ENCODE measurements around the gene BHLHE23.

The BHLHE23 gene

DNA sequence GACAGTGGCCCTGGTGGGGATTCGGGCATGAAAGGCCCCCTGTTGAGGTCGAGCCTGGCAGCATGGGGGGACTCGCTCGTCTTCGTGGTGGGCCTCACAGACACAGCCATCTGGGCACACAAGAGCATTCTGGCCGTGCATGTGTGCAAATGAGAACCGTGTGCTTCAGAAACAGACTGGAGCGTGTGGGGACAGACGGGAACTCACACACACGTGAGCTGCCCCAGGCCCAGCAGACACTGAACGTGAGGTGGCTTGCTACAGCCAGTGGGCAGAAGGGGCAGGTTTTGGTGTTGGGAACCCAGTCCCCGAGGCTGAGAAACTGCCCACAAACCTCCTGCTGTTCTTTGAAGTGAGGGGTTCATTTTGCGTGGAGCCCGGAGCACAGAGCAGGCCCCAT, 38.6 kb upstream of the BHLHE23 start:
- no peak for DNase-seq (ENCODE audit: low spot score)
- in situ Hi-C loops (cut with MboI; ENCODE audit: low pct_unique_long_range_greater_than_20kb, low sequenced_read_pairs, unreplicated experiment), result no loop called here
- TF ChIP-seq, protein P1, sequence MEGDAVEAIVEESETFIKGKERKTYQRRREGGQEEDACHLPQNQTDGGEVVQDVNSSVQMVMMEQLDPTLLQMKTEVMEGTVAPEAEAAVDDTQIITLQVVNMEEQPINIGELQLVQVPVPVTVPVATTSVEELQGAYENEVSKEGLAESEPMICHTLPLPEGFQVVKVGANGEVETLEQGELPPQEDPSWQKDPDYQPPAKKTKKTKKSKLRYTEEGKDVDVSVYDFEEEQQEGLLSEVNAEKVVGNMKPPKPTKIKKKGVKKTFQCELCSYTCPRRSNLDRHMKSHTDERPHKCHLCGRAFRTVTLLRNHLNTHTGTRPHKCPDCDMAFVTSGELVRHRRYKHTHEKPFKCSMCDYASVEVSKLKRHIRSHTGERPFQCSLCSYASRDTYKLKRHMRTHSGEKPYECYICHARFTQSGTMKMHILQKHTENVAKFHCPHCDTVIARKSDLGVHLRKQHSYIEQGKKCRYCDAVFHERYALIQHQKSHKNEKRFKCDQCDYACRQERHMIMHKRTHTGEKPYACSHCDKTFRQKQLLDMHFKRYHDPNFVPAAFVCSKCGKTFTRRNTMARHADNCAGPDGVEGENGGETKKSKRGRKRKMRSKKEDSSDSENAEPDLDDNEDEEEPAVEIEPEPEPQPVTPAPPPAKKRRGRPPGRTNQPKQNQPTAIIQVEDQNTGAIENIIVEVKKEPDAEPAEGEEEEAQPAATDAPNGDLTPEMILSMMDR (IDR thresholded peaks at IDR 0.05; ENCODE audit: extremely low read depth, insufficient read depth, missing control alignments), result no peak

DNA sequence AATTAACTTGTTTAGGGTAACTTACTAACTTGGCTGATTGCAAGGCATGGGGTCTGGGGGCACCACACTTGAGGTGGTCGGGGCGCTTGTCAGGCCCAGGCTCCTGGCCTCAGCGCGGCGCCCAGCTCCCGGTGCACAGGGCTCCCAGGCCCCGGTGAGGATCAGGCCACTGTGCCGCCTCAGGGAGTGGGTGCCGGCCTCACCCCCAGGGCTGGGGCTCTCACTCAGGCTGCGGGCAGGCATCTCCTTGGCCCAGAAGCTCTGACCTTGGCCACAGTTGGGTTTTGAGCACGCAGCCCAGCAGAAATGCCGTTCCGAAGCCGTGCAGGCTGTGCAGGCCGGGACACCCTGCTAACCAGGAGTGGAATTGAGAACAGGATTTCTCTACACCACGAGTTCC, 37.8 kb upstream of the BHLHE23 start:
- no peak for DNase-seq (ENCODE audit: low spot score)
- in situ Hi-C loops (cut with MboI; ENCODE audit: low pct_unique_long_range_greater_than_20kb, low sequenced_read_pairs, unreplicated experiment), result no loop called here

DNA sequence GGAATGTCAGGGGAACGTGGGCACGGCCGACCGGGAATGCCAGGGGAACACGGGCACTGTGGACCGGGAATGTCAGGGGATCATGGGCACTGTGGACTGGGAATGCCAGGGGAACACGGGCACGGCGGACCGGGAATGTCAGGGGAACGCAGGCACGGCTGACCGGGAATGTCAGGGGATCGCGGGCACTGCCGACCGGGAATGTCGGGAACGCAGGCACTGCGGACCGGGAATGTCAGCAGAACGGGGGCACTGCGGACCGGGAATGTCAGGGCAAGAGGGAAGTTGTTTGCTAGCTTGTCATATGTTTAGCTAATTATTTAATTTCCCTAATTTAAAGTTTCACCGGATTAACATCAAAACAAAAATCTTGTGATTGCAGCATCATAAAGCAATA, 37.4 kb upstream of the BHLHE23 start:
- TF ChIP-seq, protein P1 (IDR thresholded peaks at IDR 0.05; ENCODE audit: extremely low read depth, insufficient read depth, missing control alignments), result no peak
- in situ Hi-C loops (cut with MboI; ENCODE audit: low pct_unique_long_range_greater_than_20kb, low sequenced_read_pairs, unreplicated experiment), result no loop called here
- no peak for DNase-seq (ENCODE audit: low spot score)

More for the DNA sequence above, 37.8 kb upstream of the BHLHE23 start:
- TF ChIP-seq, protein P1 (IDR thresholded peaks at IDR 0.05; ENCODE audit: extremely low read depth, insufficient read depth, missing control alignments), result no peak

DNA sequence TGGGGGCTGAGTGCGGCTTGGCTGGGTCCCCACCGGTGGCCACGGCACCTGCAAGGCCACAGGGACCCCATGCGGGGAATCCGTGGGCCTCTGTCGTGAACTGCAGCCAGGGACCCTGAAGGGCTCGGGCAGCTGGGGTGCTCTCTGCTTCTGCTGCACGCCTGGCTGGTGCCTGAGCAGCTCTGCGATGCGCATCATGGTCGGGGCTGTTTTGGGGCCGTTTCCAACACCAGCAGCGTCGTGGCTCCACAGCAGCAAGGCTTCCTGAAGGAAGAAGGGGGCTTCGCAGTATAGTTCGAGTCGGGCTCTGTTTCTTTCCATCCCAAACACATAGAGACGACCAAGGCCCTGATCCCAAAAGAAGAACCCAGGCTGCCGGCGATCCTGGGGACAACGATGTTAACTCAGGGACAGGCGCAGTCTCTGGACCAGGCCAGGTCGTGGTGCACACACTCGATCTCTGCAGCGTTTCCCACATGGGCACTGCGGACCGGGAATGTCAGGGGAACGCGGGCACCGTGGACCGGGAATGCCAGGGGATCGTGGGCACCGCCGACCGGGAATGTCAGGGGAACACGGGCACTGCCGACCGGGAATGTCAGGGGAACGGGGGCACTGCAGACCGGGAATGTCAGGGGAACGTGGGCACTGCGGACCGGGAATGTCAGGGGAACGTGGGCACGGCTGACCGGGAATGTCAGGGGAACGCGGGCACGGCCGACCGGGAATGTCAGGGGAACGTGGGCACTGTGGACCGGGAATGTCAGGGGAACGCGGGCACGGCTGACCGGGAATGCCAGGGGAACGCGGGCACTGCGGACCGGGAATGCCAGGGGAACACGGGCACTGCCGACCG, 36.8 kb upstream of the BHLHE23 start:
- TF ChIP-seq, protein P1 (IDR thresholded peaks at IDR 0.05; ENCODE audit: extremely low read depth, insufficient read depth, missing control alignments), result no peak
- no peak for DNase-seq (ENCODE audit: low spot score)
- in situ Hi-C loops (cut with MboI; ENCODE audit: low pct_unique_long_range_greater_than_20kb, low sequenced_read_pairs, unreplicated experiment), result no loop called here

DNA sequence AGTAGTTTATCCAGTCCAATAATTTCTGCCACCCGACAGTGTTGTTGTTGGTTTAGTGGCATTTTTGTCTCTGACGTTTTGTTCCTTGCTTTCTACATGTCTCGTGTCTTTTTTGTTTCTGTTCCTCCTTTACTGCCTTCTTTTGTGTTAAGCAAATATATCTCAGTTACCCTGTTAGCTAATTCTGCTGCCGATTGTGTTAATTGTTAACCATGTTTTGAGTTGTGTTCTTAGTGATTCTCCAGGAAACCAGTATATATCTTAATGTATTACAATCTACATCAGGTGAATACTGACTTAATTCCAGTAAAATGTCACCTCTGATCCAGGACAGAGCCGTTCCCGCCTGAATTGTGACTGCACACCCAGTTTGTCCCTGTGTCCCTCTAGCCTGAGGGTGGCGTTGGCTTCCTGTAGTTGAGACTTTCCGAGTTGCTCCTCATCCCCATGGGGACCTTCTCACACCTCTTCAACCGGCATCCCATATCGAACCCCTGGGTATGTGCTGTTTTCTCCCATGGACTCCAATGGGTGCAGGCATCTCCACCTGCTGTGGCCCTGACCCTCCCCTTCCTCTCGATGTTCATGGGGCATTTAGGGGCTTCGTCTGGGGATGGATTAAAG, 35.8 kb upstream of the BHLHE23 start:
- in situ Hi-C loops (cut with MboI; ENCODE audit: low pct_unique_long_range_greater_than_20kb, low sequenced_read_pairs, unreplicated experiment), result no loop called here
- TF ChIP-seq, protein P1 (IDR thresholded peaks at IDR 0.05; ENCODE audit: extremely low read depth, insufficient read depth, missing control alignments), result no peak
- peak; percentile 70 for DNase-seq (ENCODE audit: low spot score)

DNA sequence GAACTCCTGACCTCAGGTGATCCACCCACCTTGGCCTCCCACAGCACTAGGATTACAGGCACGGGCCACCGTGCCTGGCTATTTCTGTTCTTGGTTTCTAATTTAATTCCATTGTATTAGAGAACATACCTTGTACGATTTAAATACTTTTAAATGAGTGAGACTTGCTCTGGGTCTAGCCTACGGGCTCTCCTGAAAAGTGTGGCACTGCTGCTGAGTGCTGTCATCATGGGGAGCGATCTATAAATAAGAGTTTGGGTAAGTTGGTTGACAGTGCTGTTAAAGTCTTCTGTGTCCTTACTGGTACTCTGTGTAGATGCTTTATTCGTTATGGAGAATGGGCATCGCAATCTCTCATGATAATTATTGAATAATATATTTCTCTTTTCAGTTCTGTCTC, 35.0 kb upstream of the BHLHE23 start:
- DNase-seq (ENCODE audit: low spot score), result no peak
- in situ Hi-C loops (cut with MboI; ENCODE audit: low pct_unique_long_range_greater_than_20kb, low sequenced_read_pairs, unreplicated experiment), result no loop called here
- TF ChIP-seq, protein P1 (IDR thresholded peaks at IDR 0.05; ENCODE audit: extremely low read depth, insufficient read depth, missing control alignments), result no peak
